Caco-2 (cell line): Measurements from ENCODE around the gene CD86. TPM values are rescaled to one million over a fixed set of nuclear protein-coding genes. Genes with fewer than 3 reads are reported as not detected.

Experiments used
- BruUV-seq: library from RNA; stranded (reverse); fragments of 400-500 nt; replicated peaks from 2 replicates; lab custom pipeline; 2021; lab: Mats Ljungman, UMichigan
- CTCF ChIA-PET: fragments of 300-600 bp; sonication (Branson Sonifier 250); formaldehyde crosslinking; loops from one replicate; lab custom pipeline; 2022; ENCODE audit warnings: antibody characterized with exemption; lab: Charles Lee
- POLR2A ChIA-PET: fragments of 300-600 bp; sonication (Branson Sonifier 250); formaldehyde crosslinking; loops from one replicate; lab custom pipeline; 2022; ENCODE audit warnings: antibody characterized with exemption; lab: Charles Lee
- DNase-seq, 2 experiments: peaks; one replicate each; pipeline versions ENCODE4 v3.0.0 to v3.0.0-alpha.2; 2020 to 2022
- H3K27me3 ChIP-seq: replicated peaks from 2 replicates; pipeline ENCODE4 v1.6.0; 2011; ENCODE audit warnings: low read length; ENCODE audit not compliant: control insufficient read depth, insufficient read depth
- H3K36me3 ChIP-seq: 2 replicates; pipeline ENCODE4 v1.5.1; 2011; ENCODE audit warnings: low read length; ENCODE audit not compliant: control insufficient read depth, insufficient read depth
- H3K4me1 ChIP-seq: fragments of 250-450 bp; sonication (Bioruptor Pico); 2 replicates; pipeline ENCODE4 v1.5.1; 2020; ENCODE audit warnings: mild to moderate bottlenecking
- H3K4me3 ChIP-seq: 2 replicates; pipeline ENCODE4 v1.5.1; 2011; ENCODE audit warnings: low read depth, mild to moderate bottlenecking, control low read depth, low read length
- H3K9me3 ChIP-seq: fragments of 250-450 bp; sonication (Bioruptor Pico); 2 replicates; pipeline ENCODE4 v1.5.1; 2020; ENCODE audit warnings: mild to moderate bottlenecking, moderate library complexity
- H3K27ac Mint-ChIP-seq: one replicate; pipeline ENCODE4 v1.8.0; 2022; ENCODE audit warnings: mixed read lengths; ENCODE audit not compliant: unreplicated experiment
- H3K27me3 Mint-ChIP-seq: one replicate; pipeline ENCODE4 v1.8.0; 2022; ENCODE audit warnings: mixed read lengths; ENCODE audit not compliant: insufficient read depth, unreplicated experiment
- H3K36me3 Mint-ChIP-seq: one replicate; pipeline ENCODE4 v1.8.0; 2022; ENCODE audit warnings: mild to moderate bottlenecking, mixed read lengths; ENCODE audit not compliant: insufficient read depth, unreplicated experiment
- H3K4me1 Mint-ChIP-seq: one replicate; pipeline ENCODE4 v1.8.0; 2022; ENCODE audit warnings: low read depth, mixed read lengths; ENCODE audit not compliant: unreplicated experiment
- H3K4me3 Mint-ChIP-seq: one replicate; pipeline ENCODE4 v1.8.0; 2022; ENCODE audit warnings: mild to moderate bottlenecking, moderate library complexity, mixed read lengths; ENCODE audit not compliant: unreplicated experiment
- H3K9me3 Mint-ChIP-seq: one replicate; pipeline ENCODE4 v1.8.0; 2022; ENCODE audit warnings: mixed read lengths; ENCODE audit not compliant: unreplicated experiment
- CTCF ChIP-seq, 2 experiments: fragments of 200-600 bp in 1 of 2; IDR thresholded peaks; 1 replicate in 1 of 2; 2 replicates in 1 of 2; pipeline versions ENCODE4 v1.5.1 to v1.8.0; 2011 to 2022; ENCODE audit warnings: antibody characterized with exemption in 1 of 2, control low read depth in 1 of 2, inconsistent platforms in 1 of 2, low read depth in 1 of 2, low read length in 1 of 2, mild to moderate bottlenecking in 1 of 2, moderate library complexity in 1 of 2; ENCODE audit not compliant: insufficient read depth in 1 of 2, severe bottlenecking in 1 of 2, unreplicated experiment in 1 of 2
- intact Hi-C: fragments of 100-400 bp; cut with micrococcal nuclease; formaldehyde crosslinking; loops from one replicate; pipeline ENCODE4 v1.10.0; 2022; ENCODE audit not compliant: unreplicated experiment
- total RNA-seq: library from RNA; stranded (reverse); gene quantifications from 2 replicates; pipeline ENCODE4 v1.2.3, GENCODE V29; 2022

The CD86 gene
- total RNA-seq, 1 experiment from 2014 or later = not detected

GRCh38 chr3:122097141-122097540 lies 42.0 kb downstream of the CD86 start:
- Histone ChIP-seq H3K27me3 (no peaks in the 10 kb centered on the region), H3K4me3 (no peak overlapping the region), H3K36me3 (no peaks in the 10 kb centered on the region), H3K9me3 (no peaks in the 10 kb centered on the region), H3K4me1 (peaks cover 21% of the 10 kb centered on the region)
- Mint-ChIP-seq H3K27me3 (no peaks in the 10 kb centered on the region), H3K36me3 (no peaks in the 10 kb centered on the region), H3K9me3 (no peaks in the 10 kb centered on the region), H3K4me3 (no peak overlapping the region), H3K4me1 (no peaks in the 10 kb centered on the region), H3K27ac (no peak overlapping the region)
- ChIA-PET CTCF (no interaction called here), POLR2A (no interaction called here)
- DNase-seq = no peak
- intact Hi-C loops = loop anchor here (10.0 kb wide), 1 partner anchor 242 kb away; no protein-coding TSS in a partner anchor
- no TSS peak for BruUV-seq
- no peak for TF ChIP-seq CTCF (IDR thresholded peaks at IDR 0.05; ENCODE audit: insufficient read depth in 1 of 2, low read depth in 1 of 2, low read length in 1 of 2, severe bottlenecking in 1 of 2, unreplicated experiment in 1 of 2)

DNA sequence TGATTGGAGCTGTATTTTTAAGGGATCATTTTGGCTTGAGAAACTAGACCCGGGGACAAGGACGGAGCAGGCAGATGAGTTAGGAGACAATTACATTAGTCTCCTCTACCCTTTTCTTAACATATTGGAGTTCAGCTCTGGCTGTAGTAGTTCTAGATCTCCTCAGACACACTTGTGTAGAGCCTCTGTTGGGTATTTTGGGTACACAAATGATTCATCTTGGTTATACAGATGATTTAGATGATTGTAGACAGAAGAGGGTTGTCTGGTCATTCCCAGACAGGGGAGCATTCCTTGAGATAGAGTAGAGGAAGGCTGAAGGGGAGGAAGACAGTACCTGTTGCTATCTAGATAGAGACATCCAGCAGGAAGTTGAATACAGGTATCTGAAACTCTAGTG lies 43.4 kb downstream of the CD86 start:
- intact Hi-C loops = loop anchor here (10.0 kb wide), 1 partner anchor 244 kb away; no protein-coding TSS in a partner anchor
- Mint-ChIP-seq H3K36me3 (no peaks in the 10 kb centered on the region), H3K4me3 (no peak overlapping the region), H3K27ac (no peak overlapping the region), H3K9me3 (no peaks in the 10 kb centered on the region), H3K4me1 (no peaks in the 10 kb centered on the region), H3K27me3 (no peaks in the 10 kb centered on the region)
- no peaks in the 10 kb centered on the region for H3K36me3 ChIP-seq
- H3K9me3 ChIP-seq = no peaks in the 10 kb centered on the region
- no peak for TF ChIP-seq CTCF (IDR thresholded peaks at IDR 0.05; ENCODE audit: insufficient read depth in 1 of 2, low read depth in 1 of 2, low read length in 1 of 2, severe bottlenecking in 1 of 2, unreplicated experiment in 1 of 2)
- H3K27me3 ChIP-seq = no peaks in the 10 kb centered on the region
- no peak for DNase-seq
- POLR2A ChIA-PET = no interaction called here
- H3K4me3 ChIP-seq = no peak overlapping the region
- peaks cover 21% of the 10 kb centered on the region for H3K4me1 ChIP-seq
- BruUV-seq = no TSS peak
- CTCF ChIA-PET = no interaction called here

- Mint-ChIP-seq H3K4me1 (no peaks in the 10 kb centered on the region), H3K27ac (no peak overlapping the region), H3K36me3 (no peaks in the 10 kb centered on the region), H3K4me3 (no peak overlapping the region), H3K9me3 (no peaks in the 10 kb centered on the region), H3K27me3 (no peaks in the 10 kb centered on the region)
- no peaks in the 10 kb centered on the region for H3K36me3 ChIP-seq
- DNase-seq = no peak
- BruUV-seq = no TSS peak
- H3K9me3 ChIP-seq = no peaks in the 10 kb centered on the region
- ChIA-PET CTCF (no interaction called here), POLR2A (no interaction called here)
- no peaks in the 10 kb centered on the region for H3K27me3 ChIP-seq
- peaks cover 21% of the 10 kb centered on the region for H3K4me1 ChIP-seq
- H3K4me3 ChIP-seq = no peak overlapping the region
- intact Hi-C loops = loop anchor here (10.0 kb wide), 1 partner anchor 244 kb away; no protein-coding TSS in a partner anchor
- no peak for TF ChIP-seq CTCF (IDR thresholded peaks at IDR 0.05; ENCODE audit: insufficient read depth in 1 of 2, low read depth in 1 of 2, low read length in 1 of 2, severe bottlenecking in 1 of 2, unreplicated experiment in 1 of 2)
Measured at GRCh38 chr3:122099255-122099654, 44.1 kb downstream of the CD86 start.
